GM21825 (cell line): ENCODE measurements around the gene KRT12.
"Not testable (repeated sequence)": the region's sequence is repeated elsewhere in the genome, so short reads cannot be mapped to it uniquely, and the experiment has no call there.

Experiments used
- ATAC-seq: cut with Tn5 transposase; IDR thresholded peaks from one replicate; pipeline ENCODE4 v1.9.1; 2021; ENCODE audit warnings: mild to moderate bottlenecking, moderate library complexity; ENCODE audit not compliant: unreplicated experiment

Gene KRT12

GRCh38 chr17:40884708-40885512, 17.9 kb upstream of the KRT12 start, which contains the start of gene KRT20:
Gene KRT20, minus strand, starts transcription at chr17:40885242. Its CDS starts 57 bp downstream, at chr17:40885185.
- ATAC-seq = no peak

DNA sequence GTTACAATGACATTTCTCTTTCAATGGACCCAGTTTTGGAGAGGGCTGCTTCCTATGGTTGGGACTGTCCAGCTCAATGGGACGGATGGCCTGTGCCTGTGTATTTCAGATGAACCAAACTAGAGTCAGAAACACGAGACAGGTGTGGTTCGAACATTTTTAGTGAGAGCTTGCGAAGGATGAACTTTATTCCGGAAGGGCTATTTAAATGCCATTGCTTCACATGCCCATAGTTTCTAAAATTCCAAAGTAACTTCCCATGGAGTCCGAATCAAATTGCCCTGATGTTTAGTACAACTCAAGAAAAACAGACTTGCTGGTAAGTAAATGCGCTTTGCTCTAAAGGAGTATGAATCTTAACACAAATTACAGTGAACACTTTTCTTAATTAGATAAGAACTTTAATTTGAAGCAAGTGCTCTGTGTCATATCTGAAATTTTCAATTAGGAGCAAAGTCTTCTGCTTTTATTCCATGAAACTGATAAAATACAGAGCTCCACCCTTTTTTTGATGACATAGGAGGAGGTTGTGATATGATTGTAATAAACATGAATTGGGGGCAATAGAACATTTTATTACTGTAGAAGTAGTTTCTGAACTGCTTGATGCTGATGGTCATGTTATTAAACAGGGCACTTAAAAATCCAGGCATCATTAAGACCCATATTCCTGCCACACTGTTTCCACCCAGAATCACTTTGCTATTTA, 16.8 kb upstream of the KRT12 start:
- ATAC-seq = no peak

- no peak for ATAC-seq
Measured at GRCh38 chr17:40883031-40883430, 16.0 kb upstream of the KRT12 start.

DNA sequence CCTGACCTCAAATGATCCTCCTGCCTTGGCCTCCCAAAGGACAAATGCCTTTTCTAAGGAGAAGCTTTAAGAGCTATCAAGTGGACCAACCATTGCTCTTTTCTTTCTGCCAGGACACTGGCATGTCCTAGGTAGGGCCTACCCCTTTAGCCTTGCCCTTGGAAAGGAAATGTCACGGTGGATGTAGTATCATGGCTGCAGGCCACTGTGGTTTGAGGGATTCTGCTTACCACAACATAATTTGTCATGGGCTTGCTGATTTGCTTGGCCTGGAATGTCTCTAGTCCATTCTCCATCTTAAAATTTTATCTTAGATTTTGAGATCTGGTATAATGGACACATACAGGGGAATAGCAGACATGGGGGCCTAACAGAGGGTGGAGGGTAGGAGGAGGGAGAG, 12.0 kb upstream of the KRT12 start:
- ATAC-seq = no peak

- ATAC-seq = no peak
Measured at GRCh38 chr17:40878044-40878443, 11.0 kb upstream of the KRT12 start.

- ATAC-seq = no peak
Measured at GRCh38 chr17:40873801-40874200, 6.8 kb upstream of the KRT12 start.

- ATAC-seq = no peak
Measured at GRCh38 chr17:40873255-40873654, 6.2 kb upstream of the KRT12 start.

- ATAC-seq = no peak
Measured at GRCh38 chr17:40872416-40872815, 5.4 kb upstream of the KRT12 start.

- no peak for ATAC-seq
Measured at GRCh38 chr17:40871316-40871715, 4.3 kb upstream of the KRT12 start.

GRCh38 chr17:40870136-40870535, 3.1 kb upstream of the KRT12 start:
- ATAC-seq = no peak

DNA sequence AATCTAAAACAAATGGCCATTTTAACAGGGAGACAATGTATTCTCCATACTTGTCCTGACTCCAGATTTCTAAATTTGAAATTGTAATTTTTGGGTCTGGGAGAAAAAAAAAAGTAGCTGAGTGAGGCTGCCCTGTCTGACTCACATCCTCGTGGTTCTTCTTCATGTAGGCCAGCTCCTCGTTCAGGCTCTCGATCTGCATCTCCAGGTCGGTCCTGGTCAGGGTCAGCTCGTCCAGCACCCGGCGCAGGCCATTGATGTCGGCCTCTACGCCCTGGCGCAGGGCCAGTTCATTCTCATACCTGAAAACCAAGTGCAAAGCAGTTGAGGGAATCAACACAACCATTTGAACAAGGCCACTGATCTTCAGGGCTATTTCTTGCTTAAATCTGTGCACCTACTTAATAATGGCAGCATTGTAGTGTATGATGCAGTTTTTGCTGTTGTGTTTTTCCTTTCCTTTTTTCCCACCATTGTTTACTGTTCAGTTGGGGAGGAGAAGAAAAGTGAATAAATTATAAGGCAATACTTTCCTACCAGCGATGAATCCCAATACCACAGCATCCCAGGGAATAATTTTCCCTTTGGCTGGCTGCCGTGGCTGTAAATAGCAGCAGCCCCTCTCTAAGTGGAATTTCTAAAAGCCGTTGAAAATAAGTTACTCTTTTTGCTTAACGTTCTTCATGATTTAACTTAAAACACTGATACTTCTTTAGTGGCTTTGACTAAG, 2.2 kb downstream of the KRT12 start:
- no peak for ATAC-seq

DNA sequence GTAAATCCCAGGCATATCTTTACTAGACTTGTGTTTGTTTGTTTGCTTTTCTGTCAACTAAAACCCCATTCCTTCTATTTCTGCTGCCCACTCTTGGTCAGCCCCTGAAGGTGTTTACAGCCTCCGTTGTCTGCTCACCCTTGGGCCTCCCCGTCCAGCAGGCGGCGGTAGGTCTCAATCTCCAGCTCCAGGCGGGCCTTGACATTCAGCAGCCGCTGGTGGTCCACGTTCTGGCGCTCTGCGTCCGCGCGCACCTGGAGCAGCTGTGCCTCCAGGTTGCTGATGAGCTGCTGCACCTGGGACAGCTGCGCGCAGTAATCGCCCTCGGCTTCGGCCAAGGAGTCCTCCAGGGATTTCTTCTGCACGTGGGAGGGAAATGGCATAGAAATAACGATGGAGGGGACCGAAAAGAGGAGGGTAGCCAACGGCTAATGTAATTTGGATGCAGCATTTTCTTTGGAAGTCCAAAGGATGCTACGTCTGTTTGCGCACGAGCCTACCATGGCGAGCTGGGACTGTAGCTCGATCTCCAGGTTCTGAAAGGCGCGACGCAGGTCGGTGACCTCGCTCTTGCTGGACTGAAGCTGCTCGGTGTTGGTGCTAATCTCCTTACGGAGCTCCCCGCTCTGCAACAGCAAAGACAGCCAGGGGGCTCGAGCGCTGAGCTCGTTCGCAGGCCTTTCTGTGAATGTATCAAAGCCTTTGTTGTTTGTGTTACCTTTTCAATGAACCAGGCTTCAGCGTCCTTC, 3.9 kb downstream of the KRT12 start:
- ATAC-seq = no peak

GRCh38 chr17:40859536-40859935, 7.5 kb downstream of the KRT12 start:
- ATAC-seq = no peak

DNA sequence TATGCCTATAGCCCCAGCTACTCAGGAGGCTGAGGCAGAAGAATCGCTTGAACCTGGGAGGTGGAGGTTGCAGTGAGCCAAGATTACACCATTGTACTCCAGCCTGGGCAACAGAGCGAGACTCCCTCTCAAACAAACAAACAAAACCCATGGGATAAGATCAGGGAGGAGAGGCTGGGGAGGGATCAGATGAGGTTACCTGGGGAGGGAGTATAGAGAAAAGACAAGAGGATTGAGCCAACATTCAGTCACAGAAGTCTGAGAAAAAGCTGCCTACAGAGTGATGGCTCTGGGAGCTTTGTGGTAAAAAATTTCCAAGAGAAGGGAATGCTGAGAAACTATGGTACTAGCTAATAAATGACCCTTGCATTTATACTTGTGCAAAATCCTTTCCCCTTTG, 8.4 kb downstream of the KRT12 start:
- ATAC-seq = not testable (repeated sequence)

GRCh38 chr17:40857535-40857934, 9.5 kb downstream of the KRT12 start:
- no peak for ATAC-seq

DNA sequence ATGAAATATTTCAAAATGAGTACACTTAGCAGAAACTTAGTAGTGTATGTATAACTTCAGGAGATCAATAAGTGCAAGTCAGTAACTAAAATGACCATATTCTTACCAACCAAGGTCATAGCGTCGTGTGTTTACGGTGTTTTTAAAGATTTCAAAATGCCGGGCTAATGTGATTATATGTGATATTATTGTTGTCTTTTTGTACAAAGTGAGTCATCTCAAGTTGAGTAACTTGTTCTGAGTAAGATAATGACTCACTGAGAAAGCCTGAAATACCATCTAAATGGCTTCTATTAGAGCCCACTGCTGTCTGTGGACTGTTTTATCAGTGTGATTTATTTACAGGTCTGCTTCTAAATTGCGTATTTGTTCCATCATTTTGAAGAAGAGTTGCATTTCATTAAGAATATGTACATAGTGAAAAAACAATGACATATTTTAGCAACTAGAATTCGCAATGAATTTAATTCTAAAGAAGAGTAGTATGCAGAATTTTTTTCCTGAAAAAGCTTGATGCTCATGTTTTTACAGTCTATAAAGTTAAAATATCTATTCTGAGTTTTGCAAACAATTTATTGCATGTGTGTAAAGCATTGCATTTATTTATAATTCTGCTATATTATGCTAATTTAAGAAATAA, 12.7 kb downstream of the KRT12 start:
- ATAC-seq = no peak

DNA sequence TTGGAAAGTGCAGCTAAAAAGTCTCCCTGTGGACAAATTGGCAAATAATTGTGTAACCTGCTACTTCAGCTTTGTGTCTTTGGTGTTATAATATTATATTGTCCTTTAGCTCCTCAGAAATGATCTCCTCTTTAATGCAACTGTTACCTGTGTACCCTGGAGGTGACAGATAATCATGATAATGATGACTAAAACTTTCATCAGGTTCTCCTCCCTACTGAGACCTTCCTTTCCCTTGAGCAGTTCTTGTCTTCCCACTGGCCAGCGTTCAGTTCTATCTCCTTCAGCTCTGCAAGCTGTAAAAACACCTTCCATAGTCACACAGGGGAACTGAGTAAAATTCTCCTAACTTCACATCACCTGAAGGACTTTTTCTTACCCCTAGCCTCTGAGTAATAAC, 14.7 kb downstream of the KRT12 start:
- ATAC-seq = no peak

DNA sequence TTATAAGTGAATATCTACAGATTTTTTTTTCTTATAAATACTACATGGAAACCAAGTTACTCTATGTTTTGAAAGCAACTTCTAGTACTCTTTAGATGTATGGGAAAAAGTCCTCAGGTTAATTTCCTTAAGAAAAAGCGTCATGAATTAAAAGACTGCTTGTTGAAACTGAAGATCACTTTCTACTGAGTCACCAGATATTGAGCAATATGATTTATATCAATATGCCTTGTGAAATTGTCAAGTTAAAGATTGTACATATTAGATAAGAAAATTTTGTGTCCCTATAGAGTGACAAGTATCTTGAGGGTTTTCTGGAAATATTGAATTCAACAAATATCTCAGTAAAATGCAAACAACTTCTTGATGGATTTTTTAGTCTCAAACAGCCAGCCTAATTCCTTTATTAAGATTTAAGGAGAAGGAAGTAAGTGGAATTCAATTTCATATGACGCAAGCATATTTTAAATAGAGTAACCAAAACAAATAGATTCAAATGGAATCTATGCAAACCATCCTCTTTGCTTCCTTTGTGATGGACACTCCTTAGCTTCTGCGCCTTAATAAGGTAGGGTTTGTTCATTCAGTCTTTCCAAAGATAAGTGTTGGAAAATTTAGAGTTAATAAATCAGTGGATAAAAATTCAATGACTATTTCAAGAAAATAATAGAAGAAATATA, 16.6 kb downstream of the KRT12 start:
- no peak for ATAC-seq

- ATAC-seq = no peak
Measured at GRCh38 chr17:40849723-40850122, 17.3 kb downstream of the KRT12 start.
